ENCODE measurements around the gene CAPN3.

CAPN3 gene

DNA sequence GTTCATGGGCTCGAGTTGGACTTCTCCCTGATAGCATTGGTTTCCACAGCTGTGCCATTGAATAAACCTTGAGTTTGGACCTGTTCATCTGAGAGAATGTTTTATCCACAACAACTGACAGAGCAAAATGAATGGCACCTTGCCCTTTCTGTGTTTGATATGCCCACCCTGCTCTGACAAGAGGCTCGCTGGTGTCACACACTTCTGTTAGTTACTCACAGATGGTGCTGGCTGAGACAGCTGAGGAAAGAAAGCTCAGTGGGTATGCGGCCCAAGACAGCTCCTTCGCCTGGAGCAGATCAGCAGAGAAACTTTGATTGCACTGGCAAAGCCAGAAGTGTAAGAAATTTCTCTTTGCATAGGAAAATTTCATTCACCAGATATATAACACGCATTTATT, 2.5 kb upstream of the CAPN3 start:
- no peak for DNase-seq (ENCODE audit: low read depth, low spot score)

DNA sequence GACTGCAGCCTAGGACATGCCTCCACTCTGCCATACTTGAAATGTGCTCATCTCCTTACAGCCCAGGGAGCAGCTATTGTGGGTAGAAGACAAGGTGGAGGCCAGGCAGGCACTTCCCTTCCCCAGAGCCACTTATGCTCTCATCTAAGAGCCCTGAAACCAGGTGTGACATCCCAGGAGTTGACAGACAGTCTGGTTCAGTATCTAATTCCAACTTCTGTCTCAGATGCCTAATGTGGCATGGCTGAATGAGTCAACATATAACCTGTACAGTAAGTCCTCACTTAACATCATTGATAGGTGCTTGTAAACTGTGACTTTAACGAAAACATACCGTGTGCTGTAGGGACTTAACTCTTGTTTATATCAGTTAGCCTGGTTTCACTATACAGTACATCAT, 1.2 kb upstream of the CAPN3 start:
- DNase-seq (ENCODE audit: low read depth, low spot score) = no peak

DNA sequence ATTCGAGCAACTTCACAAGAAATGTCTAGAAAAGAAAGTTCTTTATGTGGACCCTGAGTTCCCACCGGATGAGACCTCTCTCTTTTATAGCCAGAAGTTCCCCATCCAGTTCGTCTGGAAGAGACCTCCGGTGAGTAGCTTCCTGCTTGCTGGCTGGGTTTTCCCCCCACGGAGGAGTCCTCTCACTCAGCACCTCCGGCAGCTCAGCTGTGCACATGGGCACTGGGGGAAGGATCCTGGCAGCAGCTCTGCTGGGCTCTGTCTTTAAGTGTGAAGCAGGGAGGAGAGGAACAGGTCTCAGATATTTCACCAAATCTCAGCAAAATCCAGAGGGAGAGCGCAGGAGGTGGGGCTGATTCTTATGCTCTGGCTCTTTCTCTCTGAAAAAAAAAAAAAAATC, 684 bp downstream of the CAPN3 start:
- DNase-seq (ENCODE audit: low read depth, low spot score) = no peak

DNA sequence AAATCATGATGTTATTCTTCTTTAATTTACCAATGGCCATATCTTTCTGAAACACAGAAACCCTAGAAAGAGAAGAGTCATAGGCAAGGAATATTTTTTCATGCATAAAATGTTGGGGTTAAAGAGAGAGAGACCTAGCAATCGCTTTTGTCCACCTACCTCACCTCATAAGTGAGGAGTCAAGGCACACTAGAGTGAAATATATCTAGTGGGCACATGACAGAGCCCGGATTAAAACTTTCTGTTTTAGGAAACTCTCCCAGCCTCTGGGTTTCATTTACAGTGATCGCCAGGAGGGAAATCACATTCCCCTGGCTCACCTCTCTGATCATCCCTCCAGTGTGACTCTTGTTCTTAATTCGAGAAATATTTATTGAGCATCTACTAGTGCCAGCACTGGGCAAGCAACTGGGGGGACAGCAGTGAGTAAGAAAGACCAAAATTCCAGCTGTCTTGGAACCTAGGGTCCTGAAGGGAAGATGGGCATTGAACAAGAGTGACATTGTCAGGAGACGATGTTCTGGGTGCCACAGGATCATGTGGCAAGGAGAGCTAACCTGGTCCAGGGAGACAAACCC, 1.3 kb downstream of the CAPN3 start:
- no peak for DNase-seq (ENCODE audit: low read depth, low spot score)

DNA sequence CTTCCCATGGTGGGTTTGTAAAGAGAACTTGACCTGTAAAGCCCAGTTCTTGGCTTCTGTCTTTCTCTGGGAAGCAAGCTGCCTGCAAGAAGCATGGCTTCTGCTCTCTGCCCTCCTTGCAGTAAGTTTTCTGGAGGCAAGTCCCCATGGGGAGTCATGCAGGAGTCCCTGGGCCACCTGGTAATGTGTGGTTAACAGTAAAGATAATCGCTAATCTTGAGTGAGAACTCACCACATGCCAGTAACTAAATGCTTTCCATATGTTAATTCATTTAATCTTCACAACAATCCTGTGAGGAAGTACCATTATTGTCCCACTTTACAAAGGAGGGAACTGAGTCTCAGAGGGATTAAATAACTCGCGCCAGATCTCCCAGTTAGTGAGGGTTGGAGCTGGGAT, 4.2 kb downstream of the CAPN3 start:
- DNase-seq (ENCODE audit: low read depth, low spot score) = peak; percentile 35

DNA sequence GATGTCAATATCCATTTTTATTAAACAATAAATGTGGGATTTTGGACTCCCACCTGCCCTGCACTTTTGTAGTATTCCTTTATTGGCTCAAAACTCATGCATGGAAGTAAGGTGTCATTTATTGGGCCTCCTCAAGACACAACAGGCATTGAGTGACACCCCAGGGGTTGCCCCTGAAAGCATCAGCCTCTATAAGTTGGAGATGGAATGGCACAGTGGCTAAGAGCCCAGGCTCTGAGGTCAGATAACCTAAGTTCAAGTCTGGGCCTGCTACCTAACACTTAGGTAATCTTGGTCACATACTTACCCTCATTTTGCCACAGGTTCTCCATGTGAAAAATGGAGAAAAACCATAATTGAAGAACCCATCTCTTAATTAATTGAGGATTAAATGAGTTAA, 4.6 kb downstream of the CAPN3 start:
- DNase-seq (ENCODE audit: low read depth, low spot score) = no peak

DNA sequence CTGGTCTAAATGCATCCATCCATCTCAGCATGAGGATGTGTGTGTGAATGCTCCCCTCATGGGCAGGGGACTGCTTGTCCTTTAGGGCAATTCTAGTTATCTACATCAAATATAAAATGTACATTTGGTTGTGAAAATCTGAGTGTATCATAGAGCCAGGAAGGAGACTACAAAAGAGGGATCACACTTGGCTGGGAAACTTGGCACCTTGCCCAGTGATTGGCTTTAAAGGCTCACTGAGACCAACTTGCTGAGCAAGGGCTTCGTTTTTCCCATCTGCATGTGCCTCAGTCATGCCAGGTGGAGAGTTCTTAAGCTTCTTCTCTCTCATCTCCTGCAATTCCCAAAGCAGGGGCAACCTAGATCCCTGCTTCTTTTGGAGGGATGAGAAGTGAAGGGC, 5.2 kb downstream of the CAPN3 start:
- no peak for DNase-seq (ENCODE audit: low read depth, low spot score)

DNA sequence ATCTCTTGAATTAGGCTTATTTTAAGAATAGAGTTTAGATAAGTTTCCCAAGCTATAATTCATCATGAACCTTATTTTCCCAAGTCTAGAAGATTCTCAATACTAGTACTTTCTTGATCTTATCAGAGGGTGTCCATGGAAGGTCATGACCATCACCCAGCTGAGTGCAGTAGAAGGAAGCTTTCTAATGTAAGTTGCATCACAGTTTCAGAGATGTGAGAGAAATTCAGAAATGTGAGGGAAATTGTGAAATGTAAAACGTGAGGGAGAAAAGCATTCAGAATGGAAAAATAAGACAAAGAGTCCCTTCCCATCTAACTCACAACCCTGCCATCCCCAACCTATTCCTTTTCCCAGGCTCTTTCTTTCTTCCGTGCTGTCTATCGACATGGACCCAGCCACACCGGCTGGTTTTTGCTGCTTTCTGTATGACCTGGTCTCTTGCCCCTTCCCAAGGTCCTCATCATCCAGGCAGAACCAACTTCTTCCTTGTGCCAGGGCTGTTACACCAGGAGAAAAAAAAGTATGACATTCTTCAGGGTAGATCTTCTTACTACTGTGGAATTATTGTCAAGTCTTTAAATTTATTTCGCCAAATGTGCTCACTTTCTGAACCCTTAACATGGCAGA, 6.7 kb downstream of the CAPN3 start:
- no peak for DNase-seq (ENCODE audit: low read depth, low spot score)

DNA sequence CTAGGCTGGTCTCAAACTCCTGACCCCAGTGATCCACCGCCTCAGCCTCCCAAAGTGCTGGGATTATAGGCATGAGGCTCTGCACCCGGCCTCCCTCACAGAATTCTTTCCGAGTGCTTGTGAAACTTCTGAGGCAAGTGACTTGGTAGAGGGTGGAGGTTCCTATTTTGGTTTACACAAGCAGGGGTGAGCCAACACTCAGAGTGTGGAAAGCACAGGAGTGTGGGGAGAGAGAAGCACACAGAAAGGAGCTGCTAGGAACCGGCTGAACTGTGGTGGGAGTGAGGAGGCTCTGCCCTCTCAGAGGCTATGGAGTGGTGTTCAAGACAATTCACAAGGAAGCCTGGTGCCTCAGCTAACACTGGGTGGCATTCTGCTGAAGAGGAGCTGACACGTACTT, 7.7 kb downstream of the CAPN3 start:
- DNase-seq (ENCODE audit: low read depth, low spot score) = no peak

DNA sequence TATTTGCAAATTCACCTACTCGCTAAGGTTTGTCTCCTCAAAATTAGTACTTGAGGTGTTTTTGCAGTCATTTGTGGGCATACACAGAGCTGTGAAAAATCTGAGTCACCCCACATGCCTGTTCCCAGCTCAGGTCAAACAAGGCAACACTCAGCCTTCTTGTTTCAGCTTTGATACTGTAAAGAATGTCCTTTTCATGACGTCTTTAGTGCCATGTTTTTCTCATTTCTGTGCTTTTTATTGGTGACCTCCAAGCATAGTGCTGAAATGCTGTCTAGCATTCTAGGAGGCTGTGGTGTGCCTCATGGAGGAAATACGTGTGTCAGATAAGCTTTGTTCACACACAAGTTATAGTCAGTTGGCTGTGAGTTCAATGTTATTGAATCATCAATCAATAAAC, 8.8 kb downstream of the CAPN3 start:
- DNase-seq (ENCODE audit: low read depth, low spot score) = no peak

DNA sequence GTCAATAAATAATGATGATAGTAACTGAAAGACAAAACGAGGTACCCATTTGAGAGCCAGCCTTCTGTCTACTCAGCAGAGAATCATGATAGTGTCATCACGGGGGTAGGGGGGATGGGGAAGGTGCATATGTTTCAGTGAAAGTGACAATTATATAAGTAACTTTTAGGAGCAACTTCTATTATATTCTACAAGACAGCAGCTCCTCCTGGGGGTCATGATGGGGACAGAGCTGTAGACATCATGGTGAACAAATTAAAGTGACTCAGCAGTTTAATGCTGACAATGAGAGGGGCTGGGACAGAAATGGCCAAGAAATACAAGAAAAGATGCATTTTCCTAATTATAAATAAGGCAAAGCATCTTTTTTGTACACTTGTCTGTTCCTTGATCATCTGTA, 11.8 kb downstream of the CAPN3 start:
- DNase-seq (ENCODE audit: low read depth, low spot score) = no peak

DNA sequence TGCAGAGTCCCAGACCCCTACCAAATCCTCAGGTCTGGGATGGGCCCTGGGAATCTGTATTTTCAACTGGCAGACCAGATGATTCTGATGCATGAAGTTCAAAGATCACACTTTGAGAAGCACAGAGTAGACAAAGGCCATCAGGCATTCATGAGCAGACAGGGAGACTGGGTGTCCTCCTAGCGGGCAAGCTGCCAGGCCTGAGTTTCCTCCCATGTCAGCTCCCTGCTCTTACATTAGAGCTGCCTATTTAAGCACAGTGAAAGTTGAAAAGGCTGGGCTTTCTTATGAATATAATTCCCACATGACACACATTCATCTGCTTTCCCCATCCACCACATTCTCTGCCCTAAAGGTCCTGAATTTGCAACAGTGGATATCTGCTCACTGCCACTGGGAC, 14.0 kb downstream of the CAPN3 start:
- no peak for DNase-seq (ENCODE audit: low read depth, low spot score)

DNA sequence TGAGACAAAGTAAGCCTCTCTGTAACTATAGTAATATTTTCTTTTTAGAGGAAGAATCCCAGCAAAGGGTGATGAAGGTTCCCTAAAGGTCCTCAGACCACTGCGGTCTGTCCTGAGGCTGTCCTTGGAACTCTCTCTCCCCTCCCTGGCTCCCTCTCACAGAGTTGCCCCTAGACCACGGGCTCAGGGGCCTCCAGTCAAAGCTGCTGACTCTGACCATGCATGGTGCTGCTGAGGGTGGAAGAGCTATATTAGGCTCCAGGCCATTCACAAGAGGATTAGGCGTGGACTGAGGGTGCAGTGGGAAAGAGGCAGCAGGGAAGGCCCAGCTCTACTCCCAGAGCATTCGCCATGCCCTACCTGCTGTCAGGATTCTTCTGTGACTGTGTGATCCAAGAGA, 14.6 kb downstream of the CAPN3 start:
- DNase-seq (ENCODE audit: low read depth, low spot score) = no peak

DNA sequence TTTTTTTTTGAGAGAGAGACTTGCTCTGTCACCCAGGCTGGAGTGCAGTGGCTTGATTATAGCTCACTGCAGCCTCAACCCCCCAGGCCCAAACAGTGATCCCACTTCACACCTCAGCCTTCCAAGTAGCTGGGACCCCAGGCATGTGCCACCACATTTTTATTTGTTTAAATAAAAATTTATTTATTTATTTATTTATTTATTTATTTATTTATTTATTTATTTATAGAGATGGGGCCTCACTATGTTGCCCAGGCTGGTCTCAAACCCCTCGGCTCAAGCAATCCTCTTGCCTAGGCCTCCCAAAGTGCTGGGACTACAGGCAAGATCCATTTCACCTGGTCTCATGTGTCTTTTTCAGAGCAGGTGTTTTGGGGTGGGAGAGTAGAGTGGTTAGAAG, 15.5 kb downstream of the CAPN3 start:
- no peak for DNase-seq (ENCODE audit: low read depth, low spot score)

DNA sequence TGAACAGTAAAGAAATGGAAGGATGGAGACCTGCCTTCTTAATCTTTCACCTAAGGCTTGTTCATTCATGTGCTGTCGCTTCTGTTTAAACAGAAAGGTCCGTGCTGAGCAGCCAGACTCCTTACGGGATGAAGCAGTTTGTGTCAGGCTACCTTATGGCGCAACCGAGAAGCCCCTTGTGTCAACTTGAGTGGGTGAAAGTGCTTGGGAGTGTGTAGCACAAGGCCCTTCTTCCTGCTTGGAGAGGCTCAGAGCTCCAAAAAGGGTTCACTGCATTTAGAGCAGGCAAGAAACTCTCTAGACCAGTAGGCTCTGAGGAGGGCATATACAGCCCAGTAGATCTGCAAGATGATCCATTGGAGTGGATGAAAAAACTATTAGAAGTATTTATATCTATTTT, 16.0 kb downstream of the CAPN3 start:
- DNase-seq (ENCODE audit: low read depth, low spot score) = no peak

DNA sequence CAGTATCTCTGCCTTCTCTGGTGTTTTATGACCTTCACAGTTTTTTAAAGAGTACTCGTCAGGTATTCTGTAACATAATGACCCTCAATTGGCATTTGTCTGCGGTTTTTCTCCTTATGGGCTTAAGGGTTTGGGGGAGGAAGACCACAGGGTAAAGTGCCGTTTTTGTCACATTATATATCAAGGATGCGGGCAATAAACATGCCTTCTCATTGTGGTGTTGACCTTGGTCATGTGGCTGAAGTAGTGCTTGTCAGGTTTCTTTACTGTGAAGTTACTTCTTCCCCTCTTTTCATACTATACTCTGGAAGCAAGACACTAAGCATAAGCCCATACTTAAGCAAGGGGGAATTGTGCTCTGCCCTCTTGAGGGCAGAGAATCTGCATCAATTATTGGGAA, 16.6 kb downstream of the CAPN3 start:
- no peak for DNase-seq (ENCODE audit: low read depth, low spot score)

DNA sequence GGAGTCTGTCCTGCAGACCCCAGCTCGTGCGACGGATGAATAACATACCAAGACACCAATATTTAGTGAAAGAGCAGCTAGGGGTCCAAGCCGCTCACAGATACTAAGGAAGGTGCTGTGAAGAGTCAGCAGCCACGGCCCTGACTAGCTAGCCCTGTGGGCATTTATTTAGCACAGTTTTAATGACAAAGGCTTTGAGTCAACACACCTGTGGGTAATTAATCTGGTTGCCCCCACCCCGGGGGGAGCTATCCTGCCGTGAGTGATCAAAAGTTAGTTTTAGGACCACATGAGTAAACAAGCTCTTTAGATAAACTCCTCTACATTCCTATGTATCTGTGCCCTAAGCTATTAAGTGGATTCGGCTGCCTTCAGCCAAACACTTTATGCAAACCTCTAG, 18.7 kb downstream of the CAPN3 start:
- DNase-seq (ENCODE audit: low read depth, low spot score) = no peak

DNA sequence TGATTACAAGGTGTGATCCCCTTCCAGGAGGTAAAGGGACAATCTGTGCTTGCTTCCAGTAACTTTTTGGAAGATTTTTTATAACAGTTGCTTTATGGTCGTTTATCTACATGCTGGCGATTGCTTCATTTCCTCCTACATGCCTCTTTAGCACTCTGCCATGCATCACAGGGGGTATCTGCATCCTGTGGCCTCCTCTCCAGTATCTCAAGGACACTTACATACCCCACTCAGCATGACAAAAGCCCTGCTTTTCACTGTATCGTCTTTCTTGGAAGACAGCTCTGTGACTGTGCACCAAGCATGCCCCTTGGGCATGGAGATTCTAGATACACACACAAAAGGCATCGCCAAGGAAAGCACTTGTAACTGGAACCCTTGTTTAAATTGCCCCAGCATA, 25.3 kb downstream of the CAPN3 start:
- peak; percentile 65 for DNase-seq (ENCODE audit: low read depth, low spot score)

DNA sequence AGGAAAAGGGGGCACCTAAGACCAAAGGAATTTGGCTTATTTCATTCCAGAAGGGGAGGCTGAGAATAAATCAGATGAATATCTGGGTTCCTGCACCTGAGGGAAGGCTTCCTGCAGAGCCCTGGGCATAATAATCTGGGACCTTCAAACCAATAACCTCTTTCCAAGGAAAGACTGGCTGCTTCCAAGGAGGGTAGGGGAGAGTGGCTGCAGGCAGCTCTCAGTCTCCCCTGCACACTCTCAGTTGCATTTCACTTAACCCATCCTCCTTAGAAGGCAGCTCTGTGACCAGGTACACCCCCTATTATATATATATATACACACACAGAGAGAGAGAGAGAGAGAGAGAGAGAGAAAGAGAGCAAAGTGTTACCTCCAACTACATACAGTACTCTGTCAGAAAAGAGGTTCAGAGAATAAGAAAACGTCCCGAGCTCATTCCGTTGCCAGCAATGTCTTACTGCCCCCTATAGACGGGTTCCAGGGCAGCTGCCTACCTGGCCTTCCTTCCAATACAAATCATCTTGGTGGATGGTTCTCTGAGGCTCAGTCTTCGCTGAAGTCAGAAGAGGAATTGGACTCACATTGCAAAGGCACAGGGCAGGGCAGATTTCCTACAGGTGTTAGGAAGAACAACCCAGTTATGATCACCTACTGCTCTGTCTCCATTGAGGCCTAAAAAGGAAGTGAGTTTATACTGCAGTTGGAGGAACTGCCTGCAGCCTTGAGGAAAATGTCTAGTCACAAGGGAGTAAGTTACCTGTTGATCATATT, 26.1 kb downstream of the CAPN3 start:
- peak; percentile 50 for DNase-seq (ENCODE audit: low read depth, low spot score)

DNA sequence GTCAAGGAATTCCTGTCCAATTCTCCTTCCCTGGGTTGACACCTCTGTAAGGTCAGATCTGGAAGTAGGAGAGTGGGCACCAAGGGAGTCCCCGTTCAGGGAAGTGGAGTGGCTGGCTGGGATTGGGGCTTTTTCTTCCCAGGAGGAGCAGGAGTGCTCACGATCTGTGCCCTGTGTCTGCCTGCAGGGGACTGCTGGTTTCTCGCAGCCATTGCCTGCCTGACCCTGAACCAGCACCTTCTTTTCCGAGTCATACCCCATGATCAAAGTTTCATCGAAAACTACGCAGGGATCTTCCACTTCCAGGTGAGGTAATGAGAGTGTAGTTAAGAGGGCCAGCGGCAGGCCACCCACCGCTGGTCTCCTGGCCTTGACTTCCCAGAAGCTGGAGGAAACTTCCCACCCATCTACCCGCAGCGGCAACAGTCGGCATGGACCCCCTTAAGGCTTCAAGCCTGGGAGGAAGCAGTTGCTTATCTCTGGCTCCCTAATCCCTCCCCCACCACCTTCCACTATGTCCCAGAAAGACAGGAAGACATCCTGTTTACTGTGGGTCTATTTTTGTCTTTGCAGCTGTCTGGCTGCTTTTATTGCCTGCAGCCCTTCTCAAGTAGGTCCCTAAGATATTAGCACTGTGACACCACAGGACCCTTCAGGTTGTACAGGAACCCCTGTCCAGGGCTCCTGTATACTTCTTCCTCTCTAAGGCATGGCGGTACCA, 26.8 kb downstream of the CAPN3 start:
- DNase-seq (ENCODE audit: low read depth, low spot score) = no peak

DNA sequence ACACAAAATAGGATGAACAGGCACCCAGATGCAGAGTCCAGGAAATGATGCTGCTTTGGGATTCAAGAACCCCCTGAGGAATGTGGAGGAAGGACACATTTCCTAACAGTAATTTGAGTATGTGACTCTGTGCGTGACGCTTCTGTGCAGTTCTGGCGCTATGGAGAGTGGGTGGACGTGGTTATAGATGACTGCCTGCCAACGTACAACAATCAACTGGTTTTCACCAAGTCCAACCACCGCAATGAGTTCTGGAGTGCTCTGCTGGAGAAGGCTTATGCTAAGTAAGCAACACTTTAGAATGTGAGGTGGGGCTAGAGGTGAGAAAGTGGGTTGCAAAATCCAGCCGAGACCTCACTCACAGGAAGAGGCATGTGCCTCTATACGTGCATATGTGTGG, 28.3 kb downstream of the CAPN3 start:
- DNase-seq (ENCODE audit: low read depth, low spot score) = no peak

DNA sequence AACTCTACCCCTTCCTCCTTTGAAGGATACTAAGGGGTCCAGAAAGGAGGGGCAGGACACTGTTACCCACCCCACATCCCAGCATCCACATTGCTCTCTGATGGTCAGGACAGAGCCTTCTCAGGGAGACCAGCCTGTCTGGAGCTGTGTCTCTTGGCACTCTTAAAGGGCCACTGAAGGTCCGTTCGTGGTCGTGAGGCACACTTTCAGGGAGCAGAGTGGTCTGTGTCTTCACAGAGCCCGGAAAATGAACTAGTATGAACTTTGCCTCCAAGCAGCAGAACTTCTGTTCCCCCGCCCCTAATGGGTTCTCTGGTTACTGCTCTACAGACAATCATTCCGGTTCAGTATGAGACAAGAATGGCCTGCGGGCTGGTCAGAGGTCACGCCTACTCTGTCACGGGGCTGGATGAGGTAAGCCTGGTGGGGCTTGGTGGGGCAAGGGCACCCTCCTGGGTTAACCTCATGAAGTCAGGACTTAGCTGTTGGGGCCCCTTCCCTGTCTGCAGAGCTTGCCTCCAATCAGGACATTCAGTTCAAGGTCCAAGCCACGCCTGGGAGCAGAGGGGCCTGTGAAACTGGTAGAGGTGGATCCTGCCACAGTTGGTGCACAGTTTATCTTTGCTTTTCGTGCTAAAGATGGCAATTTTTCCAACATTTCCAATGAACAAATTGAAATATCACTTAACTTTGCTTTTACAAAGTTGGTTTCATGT, 33.2 kb downstream of the CAPN3 start:
- DNase-seq (ENCODE audit: low read depth, low spot score) = no peak
